Stimulated activated CD4-positive, alpha-beta T cell treated with anti-CD3 and anti-CD28 coated beads, Interleukin-12 subunit alpha, Interleukin-12 subunit beta, amount 100 ng/mL, for 48 hours (primary cell): ENCODE data around the gene SLC12A8.

ENCODE experiments used
- DNase-seq, 3 donors: peaks; one replicate each; pipeline ENCODE4 v3.0.0-alpha.2; 2020; ENCODE audit warnings: low read depth in 2 of 3, low spot score in 1 of 3

The SLC12A8 gene

DNA sequence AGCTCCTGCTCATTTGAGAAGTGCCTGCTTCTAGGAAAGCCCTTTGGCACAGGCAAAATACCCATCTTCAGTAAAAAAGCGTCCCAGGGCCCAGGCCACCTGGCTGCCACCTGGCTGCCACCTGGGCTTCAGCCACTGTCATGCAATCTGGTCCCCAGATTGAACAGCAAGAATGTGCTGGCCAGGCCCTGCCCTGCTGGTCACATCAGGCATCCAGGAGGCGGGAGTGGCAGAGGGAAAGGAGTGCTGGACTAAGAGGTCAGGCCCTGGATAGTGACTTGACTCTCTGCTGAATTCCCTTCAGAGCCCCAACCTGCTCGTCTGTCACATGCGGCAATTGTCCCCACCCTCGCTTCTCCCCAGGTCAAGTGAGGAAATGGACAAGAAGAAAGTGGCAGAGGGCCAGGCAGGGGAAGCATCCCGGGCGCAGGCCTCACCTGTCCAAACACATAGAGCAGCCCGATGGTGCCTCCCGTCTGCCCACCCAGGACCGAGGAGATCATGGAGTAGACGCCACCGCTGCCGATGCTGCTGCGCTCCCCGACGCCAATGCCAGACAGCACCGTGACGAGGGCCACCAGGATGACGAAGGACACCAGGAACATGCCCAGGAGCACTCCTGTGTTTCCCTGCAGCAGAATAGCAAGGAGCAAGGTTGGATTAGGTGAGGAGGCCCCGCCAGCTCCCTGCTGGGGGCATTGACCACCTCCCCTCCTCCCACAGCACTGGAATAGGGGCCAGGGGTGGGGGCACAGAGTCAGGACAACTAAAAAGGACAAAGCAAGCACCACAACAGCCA is 25.5 kb downstream of the SLC12A8 start:
- DNase-seq: no peak

DNA sequence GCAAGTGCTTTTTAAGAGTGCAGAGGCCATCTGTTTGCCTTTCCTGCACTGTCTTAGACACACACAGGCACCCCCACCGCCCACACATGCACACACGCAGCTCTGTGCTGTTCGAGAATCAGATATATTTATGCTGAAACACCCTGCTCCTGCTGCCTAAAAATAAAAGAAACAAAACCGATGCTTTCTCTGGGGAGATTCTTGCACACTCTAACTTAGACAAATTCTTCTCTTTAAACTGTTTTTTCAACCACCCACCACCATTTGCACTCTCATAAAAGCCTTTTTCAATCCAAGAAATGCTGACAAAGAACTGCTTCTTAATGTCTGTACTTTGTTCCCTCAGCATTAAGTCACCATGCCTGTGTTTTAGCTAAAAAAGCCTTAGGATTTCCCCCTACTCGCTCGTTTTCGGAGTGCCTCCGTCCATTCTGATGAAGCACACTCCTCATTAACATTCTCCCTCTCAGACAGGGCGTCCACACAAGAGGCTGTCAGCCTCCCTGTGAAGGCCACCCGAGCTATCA is 26.2 kb downstream of the SLC12A8 start:
- DNase-seq: no peak

DNA sequence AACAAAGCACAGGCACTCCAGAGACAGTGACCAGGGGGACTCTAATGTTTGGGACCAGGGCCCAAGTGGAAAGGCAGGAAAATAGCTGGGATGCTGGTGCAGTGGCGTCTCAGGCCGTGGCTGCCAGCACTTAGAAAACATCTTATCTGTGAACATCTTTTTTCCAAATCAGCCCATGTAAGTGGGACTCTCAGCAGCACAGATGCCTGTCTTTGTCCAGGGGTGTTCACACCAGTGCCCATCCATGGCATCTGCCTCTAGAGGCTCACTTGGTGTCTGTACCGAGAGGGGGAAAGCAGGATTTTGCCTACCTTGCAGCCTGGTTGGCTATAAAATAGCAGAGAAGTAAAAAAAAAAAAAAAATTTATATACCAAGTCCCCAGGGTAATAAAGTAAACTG is 26.7 kb downstream of the SLC12A8 start:
- DNase-seq: no peak

DNA sequence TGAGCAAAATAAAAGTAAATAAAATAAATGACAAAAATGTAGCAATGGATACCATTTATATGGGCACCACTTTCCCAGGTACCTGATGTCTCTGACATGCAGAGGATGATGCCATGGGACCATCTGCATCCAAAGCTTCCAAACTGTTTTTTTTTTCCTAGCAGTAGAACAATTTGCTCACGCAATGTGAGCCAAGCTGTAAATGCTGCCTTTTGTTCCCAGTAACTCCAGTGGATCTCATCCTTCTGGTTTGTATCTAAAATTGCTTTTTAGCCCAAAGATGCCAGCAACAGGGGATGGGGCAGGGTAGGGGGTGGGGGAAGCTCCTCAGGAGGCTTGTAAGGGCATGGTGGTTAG is 32.7 kb downstream of the SLC12A8 start:
- no peak for DNase-seq

DNA sequence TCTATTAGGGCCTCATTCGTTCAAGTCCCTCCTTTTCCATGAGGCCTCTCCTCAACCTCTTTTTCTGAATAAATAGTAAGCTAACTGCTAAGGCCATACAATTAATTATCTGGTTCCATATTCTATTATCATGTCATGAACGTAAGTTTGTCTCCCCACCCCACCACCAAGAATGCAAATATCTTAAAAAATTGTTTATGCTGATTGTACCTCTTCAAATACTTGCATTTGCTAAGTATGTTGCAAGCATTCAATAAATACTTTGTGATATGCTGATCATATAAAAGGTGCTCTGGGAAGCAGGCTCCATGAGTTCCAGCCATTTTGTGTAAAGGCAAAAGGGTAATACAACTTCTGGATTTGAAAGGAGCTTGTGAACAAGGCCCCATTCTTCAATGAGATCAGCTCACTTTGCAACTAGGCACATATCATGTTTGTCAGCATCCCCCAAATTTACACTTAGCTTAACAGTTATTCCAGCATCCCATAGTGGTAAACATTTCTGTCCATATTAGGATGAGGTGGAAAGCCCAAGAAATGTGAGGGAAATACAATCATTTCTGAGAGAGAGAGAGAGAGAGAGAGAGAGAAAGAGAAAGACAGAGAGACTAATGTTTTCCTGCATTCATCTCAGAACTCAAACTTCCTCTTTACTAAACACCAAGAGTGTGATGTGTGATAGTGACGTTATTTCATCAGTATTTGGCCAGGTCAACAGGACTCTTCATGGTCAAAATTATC is 33.2 kb downstream of the SLC12A8 start:
- no peak for DNase-seq

DNA sequence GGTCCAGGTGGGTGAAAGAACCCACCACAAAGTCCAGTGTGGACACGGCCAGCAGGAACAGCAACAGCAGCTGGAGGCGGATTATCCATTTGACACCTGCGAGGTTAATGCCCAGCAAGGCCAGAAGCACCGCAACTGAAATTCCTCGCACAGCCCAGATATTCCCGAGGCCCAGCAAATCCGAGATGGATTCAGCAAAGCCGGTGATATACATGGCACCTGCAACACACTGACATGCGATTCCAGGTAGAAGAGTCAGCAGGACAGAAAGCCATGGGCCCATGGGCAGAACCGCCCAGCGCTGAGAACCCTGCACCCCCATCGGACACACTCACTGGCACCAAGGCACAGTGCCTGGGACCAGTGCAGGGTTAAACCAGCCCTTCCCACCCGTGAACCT is 34.8 kb downstream of the SLC12A8 start:
- no peak for DNase-seq

DNA sequence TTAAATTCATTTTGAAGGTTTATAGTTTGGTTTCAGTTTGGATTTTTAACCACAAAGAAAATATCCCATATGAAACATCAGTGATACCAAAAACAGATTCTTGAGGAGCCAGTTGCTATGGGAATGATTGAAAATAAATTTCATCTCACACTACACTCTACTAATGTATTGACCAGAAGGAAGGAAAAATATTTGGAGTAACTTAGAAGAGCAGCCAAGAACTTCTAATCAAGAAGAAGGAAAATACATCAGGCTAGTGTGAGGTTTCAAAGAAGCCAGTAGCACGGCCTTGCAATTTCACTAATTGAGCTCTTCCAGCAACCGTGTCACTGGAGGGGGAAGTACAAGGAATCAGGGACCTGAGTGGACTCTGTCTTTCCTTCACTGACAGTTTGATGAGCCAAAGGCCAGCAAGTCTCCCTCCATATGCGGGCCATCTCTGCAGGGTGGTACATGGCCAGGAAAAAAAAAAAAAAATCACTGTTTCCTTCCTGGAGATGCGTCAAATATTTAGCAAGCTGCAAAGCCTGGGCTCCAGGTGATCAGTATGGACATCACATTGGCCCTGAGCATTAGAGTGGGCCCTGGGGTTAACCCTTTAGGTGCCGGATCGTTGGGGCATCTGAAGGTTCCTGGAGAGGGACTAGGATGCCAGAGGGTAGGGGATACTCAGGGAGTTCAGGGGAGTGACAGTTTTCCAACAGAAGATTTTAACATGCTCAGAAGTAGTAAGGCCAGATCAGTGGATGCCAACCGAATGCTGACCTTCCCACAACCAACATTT is 37.1 kb downstream of the SLC12A8 start:
- DNase-seq: no peak

DNA sequence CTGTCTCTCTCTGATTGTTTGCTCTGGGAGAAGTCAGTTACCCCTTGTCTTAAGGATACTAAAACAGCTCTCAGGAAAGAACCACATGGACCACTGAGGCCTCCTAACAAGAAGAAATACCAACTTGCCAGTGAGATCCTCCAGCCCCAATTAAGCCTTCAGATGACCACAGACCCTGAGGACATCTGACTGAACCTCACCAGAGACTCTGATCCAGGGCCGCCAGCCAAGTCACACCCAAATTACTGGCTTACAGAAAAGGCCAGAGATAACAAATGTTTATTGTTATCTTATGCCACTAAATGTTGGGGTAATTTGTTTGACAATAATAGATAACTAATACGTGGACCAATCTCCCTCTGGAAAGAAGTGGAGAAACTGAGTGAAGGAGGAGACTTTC is 40.2 kb downstream of the SLC12A8 start:
- DNase-seq: no peak

DNA sequence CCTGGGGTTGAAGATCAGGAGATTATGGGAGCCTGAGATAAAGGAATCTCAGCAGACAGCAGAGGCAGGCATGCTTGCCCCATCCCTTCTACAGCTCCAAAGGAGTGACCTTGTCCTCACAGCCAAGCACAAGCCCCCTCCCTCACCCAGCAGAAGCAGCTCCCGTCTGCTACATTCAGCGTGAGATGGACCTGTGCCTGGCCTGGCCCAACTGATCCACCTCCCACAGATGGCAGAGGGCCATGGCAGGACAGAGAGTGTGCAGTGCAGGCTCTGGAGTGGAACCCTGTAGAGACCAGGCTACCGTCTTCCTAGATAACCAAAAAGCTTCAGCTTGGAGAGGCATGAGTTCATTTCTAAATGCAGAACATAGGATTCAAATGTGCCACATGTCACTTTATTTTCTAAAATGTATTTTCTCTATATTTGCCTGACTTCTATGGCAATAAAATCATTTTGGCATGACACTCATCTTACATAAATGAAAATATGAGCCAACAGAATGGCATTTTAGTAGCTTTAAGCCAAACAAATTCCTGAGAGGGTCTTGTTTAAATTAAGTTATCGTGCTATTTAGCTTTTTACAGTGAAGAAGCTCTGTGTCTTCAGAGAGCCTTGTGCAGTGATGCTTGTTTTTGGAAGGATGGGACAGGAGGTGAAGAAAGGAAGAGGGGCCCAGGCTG is 43.7 kb downstream of the SLC12A8 start:
- DNase-seq: no peak

DNA sequence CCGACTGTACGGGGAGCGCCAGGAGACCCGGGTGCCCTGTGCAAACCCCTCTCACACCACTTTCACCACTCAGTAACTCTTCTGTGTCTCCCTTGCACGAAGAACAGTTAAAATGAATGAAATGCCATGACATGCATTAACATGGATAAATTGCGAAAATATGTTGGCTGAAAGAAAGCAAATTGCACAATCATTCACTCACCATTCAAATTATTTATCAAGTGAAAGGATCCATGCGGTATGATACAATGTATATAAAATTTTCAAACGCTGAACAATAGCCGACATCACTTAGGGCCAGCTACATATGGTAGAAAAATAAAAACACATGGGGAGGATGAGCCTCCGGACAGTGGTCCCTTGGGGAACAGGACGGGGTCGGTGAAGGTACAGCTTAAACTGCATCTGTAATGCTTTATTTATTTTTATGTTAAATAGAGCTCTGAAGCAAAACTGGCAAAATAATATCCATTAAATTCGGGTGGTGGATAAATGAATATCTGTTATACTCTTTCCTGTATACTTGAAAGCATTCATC is 45.9 kb downstream of the SLC12A8 start:
- no peak for DNase-seq

DNA sequence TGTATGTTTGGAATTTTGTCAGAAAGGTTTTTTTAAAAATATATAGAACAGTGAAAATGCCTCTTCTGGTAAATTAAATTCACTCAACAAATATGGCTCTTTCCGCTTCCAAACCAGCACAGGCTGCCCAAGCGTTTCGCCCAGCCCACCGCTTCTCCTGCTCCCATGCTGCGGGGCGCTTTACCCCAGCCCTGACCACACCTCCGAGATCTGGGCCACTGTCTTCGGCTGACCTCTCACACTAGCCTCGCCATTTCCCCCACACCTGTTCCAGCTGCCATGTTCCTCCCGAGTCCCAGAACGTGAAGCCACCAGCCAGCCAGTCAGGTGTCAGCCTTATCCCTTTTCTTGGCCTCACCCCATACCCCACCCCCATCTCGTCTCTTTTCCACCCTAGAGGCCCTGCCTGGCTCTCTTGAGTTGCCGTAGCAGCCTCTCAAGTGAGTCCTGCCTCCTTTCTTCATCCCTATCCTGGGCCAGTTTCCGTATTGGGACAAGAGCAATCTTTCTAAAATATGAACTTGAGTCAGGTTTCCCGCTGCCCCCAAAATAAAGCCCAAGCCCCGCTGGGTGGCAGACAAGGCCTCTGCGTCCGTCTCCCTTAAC is 46.5 kb downstream of the SLC12A8 start:
- no peak for DNase-seq

DNA sequence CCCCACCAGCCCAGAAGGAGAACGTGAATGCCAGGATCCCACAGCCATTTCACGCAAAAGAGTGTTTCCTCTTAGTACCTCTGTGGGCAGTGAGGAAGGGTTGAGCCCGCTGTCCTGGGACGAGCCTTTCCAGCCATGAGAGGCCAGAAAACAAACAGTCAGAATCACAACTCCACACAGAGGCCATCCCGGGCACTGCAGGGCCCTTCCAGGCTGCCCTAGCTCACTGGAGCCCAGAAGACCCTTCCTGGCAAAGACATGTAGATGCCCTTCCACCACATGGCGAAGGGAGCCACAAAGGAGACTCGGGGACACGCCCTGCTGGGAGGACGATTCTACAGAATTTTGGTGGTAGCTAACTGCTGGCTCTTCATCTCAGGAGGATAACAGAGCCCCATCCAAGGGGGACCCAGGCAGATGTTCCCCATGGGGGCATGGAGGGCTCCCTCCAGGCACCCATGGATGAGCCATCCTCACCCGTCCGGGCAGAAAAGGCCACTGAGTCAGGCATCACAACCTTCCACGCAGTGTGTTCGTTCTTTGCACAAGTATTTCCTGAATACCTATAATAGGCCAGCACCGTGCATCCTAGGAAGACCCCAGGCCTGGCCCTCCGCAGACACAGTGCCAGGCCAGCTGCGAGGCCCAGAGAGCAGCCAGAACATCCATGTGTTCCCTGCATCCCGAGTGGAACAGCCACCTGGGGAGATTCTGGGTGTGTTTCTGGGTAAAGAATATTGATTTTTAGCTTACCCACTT is 47.2 kb downstream of the SLC12A8 start:
- DNase-seq: no peak

DNA sequence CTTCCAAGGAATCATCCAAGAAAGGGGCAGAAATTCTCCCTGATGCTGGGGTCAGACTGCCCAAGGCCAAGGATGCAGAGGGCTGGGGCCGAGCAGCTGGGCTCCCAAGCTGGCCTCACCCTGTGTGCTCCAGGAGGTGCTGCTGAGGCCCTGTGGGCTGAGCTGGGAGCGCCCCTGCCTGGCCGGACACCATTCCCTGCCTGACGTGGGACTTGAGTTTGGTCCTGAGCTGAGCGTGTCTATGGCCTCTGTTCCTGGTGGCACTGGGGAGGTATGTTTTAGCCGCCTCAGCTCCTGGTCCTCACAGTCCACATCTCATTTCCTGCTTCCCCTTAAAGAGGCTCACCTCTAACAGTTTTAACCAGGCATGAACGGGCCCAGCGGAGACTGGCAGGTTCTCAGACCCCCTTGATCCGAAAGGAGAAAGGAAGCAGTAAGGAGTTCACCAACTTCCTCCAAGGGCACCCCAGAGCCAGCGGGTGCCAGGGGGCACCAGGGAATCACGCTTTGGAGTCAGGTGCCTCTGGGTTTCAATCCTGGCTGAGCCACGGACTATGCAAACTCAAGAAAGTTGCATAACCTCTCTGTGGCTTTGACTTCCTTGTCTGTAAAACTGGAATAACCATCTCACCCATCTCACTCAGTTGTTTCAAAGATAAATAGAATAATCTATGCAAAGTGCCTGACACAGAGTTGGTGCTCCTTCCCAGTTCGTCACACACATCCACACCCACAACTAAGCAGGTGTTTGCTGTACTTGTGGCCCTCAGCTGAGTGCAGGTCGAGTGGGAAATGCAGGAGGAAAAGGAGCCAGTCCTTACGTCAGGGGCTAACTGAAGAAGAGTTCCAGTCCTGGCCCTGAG is 48.6 kb downstream of the SLC12A8 start:
- DNase-seq: no peak

DNA sequence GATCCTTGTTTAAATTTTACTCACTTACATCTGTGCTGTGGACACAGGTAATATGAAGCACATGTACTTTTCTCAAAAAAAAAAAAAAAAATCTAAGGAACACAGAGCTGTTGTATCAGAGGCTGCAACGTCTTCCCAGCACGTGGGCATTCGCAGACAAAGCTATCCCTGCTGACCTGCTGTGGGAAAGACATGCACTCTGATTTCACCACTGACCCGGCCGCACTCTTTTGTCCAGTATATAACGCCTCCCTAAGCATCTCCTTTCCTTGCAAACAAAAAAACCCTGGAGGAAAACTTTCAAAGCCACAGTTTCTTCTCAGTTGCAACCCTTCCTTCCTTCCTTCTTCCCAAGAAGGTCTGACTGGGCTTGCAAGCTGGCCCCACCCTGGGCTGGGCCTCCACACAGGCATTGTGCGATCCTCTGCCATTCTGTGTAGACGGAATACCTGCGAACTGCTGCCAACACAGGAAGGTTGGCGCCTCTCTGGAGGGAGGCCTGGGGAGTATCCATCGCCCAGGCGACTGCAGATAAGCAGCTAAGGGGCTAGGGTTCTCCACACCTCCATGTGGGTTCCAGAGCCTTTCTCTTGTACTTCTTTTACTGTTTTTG is 50.8 kb downstream of the SLC12A8 start:
- no peak for DNase-seq

DNA sequence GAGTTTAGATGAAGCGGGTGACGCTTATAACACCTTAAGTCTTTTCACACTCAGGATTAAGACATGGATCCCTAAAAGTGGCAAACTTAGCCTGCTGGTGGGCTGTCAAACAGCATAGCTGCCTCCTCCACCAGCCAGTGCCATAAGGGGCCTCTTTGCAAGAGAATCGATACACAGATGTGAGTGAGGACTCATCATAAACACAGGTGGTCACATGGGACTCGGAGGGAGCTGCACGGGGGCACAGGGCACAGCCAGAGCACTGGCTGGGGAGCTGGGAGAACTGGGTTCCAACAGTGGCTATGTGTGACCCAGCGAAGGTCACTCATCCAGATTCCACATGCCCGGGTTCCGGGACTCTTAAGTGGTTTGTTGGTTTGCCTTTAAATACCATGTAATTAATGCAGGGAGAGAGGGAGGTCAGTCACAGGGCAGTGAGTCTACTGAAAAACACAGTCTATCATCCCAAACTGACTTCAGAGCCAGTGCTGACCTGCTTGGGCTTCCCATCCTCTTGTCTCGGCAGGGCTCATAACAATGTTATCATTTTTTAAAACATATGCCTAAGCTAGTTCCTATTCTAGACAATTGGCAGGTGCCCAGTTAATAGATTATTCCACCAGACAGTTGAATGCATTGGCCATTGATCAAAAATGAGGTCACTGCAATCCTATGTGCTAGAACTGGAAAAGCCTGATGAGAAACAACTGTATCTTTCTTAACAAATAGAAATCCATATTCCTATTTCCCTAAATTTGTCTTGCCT is 51.8 kb downstream of the SLC12A8 start:
- DNase-seq: no peak

DNA sequence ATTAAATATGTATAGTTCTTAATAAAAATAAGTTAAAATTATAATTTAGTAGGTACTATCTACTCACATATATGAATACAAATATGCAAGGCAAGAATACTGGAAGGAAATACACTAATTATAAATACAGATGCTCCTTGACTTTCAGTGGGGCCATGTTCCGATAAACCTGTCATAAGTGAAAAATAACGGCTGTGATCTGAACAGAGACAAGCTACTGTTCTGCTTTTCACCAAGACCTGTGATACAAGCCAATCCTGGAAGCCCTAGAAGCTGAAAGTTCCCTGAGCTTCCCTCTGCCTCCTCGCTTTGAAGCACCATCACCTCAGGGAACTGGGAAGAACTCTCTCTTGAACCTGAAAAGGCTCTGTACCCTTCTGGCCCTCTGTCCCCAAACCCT is 55.4 kb downstream of the SLC12A8 start:
- no peak for DNase-seq

DNA sequence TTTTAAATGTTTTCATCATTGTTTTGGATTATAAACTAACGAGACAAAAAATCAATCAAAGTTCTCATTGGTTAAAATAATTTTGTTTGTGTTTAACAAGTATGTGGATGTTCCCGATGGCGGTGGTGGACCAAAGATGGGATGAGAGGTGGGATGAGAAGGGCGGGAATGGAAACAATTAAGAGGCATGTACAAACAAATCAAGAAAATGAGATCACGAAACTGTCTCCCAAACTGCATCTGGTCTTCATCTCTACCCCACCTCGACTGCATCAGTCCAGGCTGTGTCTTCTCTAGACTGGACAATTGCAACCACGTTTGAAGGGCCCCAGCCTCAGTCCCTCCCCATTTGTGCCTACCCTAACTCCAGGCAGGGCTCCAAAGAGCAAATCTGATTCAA is 56.1 kb downstream of the SLC12A8 start:
- no peak for DNase-seq
